Neural progenitor cell (in vitro differentiated cells): ENCODE data around the gene POFUT2. TPM values are rescaled to one million over a fixed set of nuclear protein-coding genes. Genes with fewer than 3 reads are reported as not detected.

Source experiments
- DNase-seq: peaks from one replicate; pipeline ENCODE4 v3.0.0-alpha.2; 2016; ENCODE audit warnings: low spot score
- H2AFZ ChIP-seq: fragments of 200-600 bp; sonication (generic); replicated peaks from 2 replicates; pipeline ENCODE4 v1.6.1; 2016; ENCODE audit warnings: antibody characterized with exemption
- H3F3A ChIP-seq: fragments of 200-600 bp; sonication (generic); 2 replicates; pipeline ENCODE4 v1.6.1; 2016; ENCODE audit warnings: antibody characterized with exemption, low read depth
- H3K27ac ChIP-seq: fragments of 200-600 bp; sonication (generic); 2 replicates; pipeline ENCODE4 v1.5.1; 2016; ENCODE audit warnings: mild to moderate bottlenecking
- H3K27me3 ChIP-seq: fragments of 200-600 bp; sonication (generic); 2 replicates; pipeline ENCODE4 v1.6.1; 2016; ENCODE audit warnings: mild to moderate bottlenecking, moderate library complexity
- H3K36me3 ChIP-seq: fragments of 200-600 bp; sonication (generic); 2 replicates; pipeline ENCODE4 v1.5.1; 2016
- H3K4me1 ChIP-seq: fragments of 200-600 bp; sonication (generic); 2 replicates; pipeline ENCODE4 v1.6.1; 2016; ENCODE audit warnings: mixed run types
- H3K4me2 ChIP-seq: fragments of 200-600 bp; sonication (generic); 2 replicates; pipeline ENCODE4 v1.6.1; 2016
- H3K4me3 ChIP-seq: fragments of 200-600 bp; sonication (generic); 2 replicates; pipeline ENCODE4 v1.5.1; 2016
- H3K79me2 ChIP-seq: fragments of 200-600 bp; sonication (generic); 2 replicates; pipeline ENCODE4 v1.6.1; 2016; ENCODE audit warnings: low read depth
- H3K9ac ChIP-seq: fragments of 200-600 bp; sonication (generic); 2 replicates; pipeline ENCODE4 v1.6.1; 2016
- H3K9me3 ChIP-seq: fragments of 200-600 bp; sonication (generic); 2 replicates; pipeline ENCODE4 v1.5.1; 2016; ENCODE audit warnings: low read depth
- H4K20me1 ChIP-seq: fragments of 200-600 bp; sonication (generic); 2 replicates; pipeline ENCODE4 v1.6.1; 2016; ENCODE audit warnings: low read depth
- H3K27ac Mint-ChIP-seq: 3 replicates; pipeline ENCODE4 v1.8.0; 2021; ENCODE audit warnings: mixed read lengths
- H3K27me3 Mint-ChIP-seq: 2 replicates; pipeline ENCODE4 v1.8.0; 2022; ENCODE audit warnings: low read depth, mild to moderate bottlenecking, inconsistent platforms, moderate library complexity, mixed read lengths; ENCODE audit not compliant: insufficient read depth
- H3K36me3 Mint-ChIP-seq: 3 replicates; pipeline ENCODE4 v1.8.0; 2021; ENCODE audit warnings: mixed read lengths
- H3K4me1 Mint-ChIP-seq: 3 replicates; pipeline ENCODE4 v1.8.0; 2021; ENCODE audit warnings: mixed read lengths
- H3K4me3 Mint-ChIP-seq: 3 replicates; pipeline ENCODE4 v1.8.0; 2021; ENCODE audit warnings: mild to moderate bottlenecking, moderate library complexity, mixed read lengths
- H3K9me3 Mint-ChIP-seq: 3 replicates; pipeline ENCODE4 v1.8.0; 2020; ENCODE audit warnings: mixed read lengths
- CTCF ChIP-seq: fragments of 200-600 bp; sonication (generic); IDR thresholded peaks from 2 replicates; pipeline ENCODE4 v1.5.1; 2017; ENCODE audit warnings: antibody characterized with exemption, mild to moderate bottlenecking
- EZH2 ChIP-seq: fragments of 200-600 bp; sonication (generic); IDR thresholded peaks from 2 replicates; pipeline ENCODE4 v1.6.1; 2017; ENCODE audit warnings: antibody characterized with exemption, mild to moderate bottlenecking, moderate library complexity
- EZH2phosphoT487 ChIP-seq: fragments of 200-600 bp; sonication (generic); IDR thresholded peaks from 2 replicates; pipeline ENCODE4 v1.6.1; 2017; ENCODE audit warnings: antibody characterized with exemption
- total RNA-seq: library from RNA; depleted of rRNA; stranded (reverse); fragments of >200 nt; gene quantifications from 2 replicates; pipeline ENCODE4 v1.2.3, GENCODE V29; 2015; ENCODE audit warnings: low replicate concordance

Gene POFUT2
- total RNA-seq, 1 donor from 2014 or later, result 28.5 TPM

- Histone ChIP-seq H3K36me3 (no peaks in the 10 kb centered on the region), H3K4me1 (no peaks in the 10 kb centered on the region), H3K27me3 (no peaks in the 10 kb centered on the region), H4K20me1 (no peaks in the 10 kb centered on the region), H3K4me2 (no peak overlapping the region), H3K9me3 (no peaks in the 10 kb centered on the region), H3K27ac (no peak overlapping the region), H2AFZ (no peak overlapping the region), H3F3A (peaks cover 2% of the 10 kb centered on the region), H3K79me2 (no peaks in the 10 kb centered on the region), H3K9ac (no peak overlapping the region), H3K4me3 (no peak overlapping the region)
- no peak overlapping the region for H3K27ac Mint-ChIP-seq
- H3K4me3 Mint-ChIP-seq, result no peak overlapping the region
- TF ChIP-seq EZH2 (no peak), EZH2phosphoT487 (no peak), CTCF (no peak)
- DNase-seq, result no peak
- no peaks in the 10 kb centered on the region for H3K36me3 Mint-ChIP-seq
- peaks cover 17% of the 10 kb centered on the region for H3K9me3 Mint-ChIP-seq
- peaks cover 14% of the 10 kb centered on the region for H3K4me1 Mint-ChIP-seq
- no peaks in the 10 kb centered on the region for H3K27me3 Mint-ChIP-seq
Observed at GRCh38 chr21:45313682-45314081, 26.0 kb upstream of the POFUT2 start.

GRCh38 chr21:45313015-45313414 is 25.3 kb upstream of the POFUT2 start:
- no peaks in the 10 kb centered on the region for H3K36me3 Mint-ChIP-seq
- H3F3A ChIP-seq, result peaks cover 8% of the 10 kb centered on the region
- H3K27me3 Mint-ChIP-seq, result peaks cover under 1% of the 10 kb centered on the region

GRCh38 chr21:45312296-45312695 is 24.6 kb upstream of the POFUT2 start:
- Histone ChIP-seq H3K27ac (no peak overlapping the region), H3K9me3 (no peaks in the 10 kb centered on the region), H3K4me3 (no peak overlapping the region), H3K4me1 (peaks cover 1% of the 10 kb centered on the region), H3K4me2 (no peak overlapping the region), H3K36me3 (no peaks in the 10 kb centered on the region), H3K27me3 (no peaks in the 10 kb centered on the region), H2AFZ (no peak overlapping the region), H3K79me2 (no peaks in the 10 kb centered on the region), H3K9ac (no peak overlapping the region), H4K20me1 (no peaks in the 10 kb centered on the region), H3F3A (peaks cover 14% of the 10 kb centered on the region)
- Mint-ChIP-seq H3K27me3 (peaks cover 8% of the 10 kb centered on the region), H3K9me3 (peaks cover 17% of the 10 kb centered on the region), H3K4me3 (no peak overlapping the region), H3K36me3 (no peaks in the 10 kb centered on the region), H3K27ac (no peak overlapping the region), H3K4me1 (peaks cover 23% of the 10 kb centered on the region)
- TF ChIP-seq EZH2phosphoT487, result no peak
- TF ChIP-seq CTCF, result no peak
- TF ChIP-seq EZH2, result no peak
- DNase-seq, result no peak

More at GRCh38 chr21:45313015-45313414, 25.3 kb upstream of the POFUT2 start:
- Mint-ChIP-seq H3K4me1 (peaks cover 18% of the 10 kb centered on the region), H3K9me3 (peaks cover 17% of the 10 kb centered on the region), H3K27ac (no peak overlapping the region), H3K4me3 (no peak overlapping the region)
- H3K27ac ChIP-seq, result no peak overlapping the region
- no peaks in the 10 kb centered on the region for H3K36me3 ChIP-seq
- no peak for TF ChIP-seq CTCF
- TF ChIP-seq EZH2, result no peak
- H3K79me2 ChIP-seq, result no peaks in the 10 kb centered on the region
- H3K9me3 ChIP-seq, result no peaks in the 10 kb centered on the region
- no peaks in the 10 kb centered on the region for H3K27me3 ChIP-seq
- no peak for DNase-seq
- no peak overlapping the region for H3K9ac ChIP-seq
- H2AFZ ChIP-seq, result no peak overlapping the region
- H3K4me2 ChIP-seq, result no peak overlapping the region
- H3K4me1 ChIP-seq, result no peaks in the 10 kb centered on the region
- no peak overlapping the region for H3K4me3 ChIP-seq
- H4K20me1 ChIP-seq, result no peaks in the 10 kb centered on the region
